ENCODE data around the gene ADARB1. TPM values are rescaled to one million over a fixed set of nuclear protein-coding genes. Genes with fewer than 3 reads are reported as not detected.

ADARB1 gene
- total RNA-seq, 2 experiments from 2014 or later: 27.5 to 28.6 TPM

DNA sequence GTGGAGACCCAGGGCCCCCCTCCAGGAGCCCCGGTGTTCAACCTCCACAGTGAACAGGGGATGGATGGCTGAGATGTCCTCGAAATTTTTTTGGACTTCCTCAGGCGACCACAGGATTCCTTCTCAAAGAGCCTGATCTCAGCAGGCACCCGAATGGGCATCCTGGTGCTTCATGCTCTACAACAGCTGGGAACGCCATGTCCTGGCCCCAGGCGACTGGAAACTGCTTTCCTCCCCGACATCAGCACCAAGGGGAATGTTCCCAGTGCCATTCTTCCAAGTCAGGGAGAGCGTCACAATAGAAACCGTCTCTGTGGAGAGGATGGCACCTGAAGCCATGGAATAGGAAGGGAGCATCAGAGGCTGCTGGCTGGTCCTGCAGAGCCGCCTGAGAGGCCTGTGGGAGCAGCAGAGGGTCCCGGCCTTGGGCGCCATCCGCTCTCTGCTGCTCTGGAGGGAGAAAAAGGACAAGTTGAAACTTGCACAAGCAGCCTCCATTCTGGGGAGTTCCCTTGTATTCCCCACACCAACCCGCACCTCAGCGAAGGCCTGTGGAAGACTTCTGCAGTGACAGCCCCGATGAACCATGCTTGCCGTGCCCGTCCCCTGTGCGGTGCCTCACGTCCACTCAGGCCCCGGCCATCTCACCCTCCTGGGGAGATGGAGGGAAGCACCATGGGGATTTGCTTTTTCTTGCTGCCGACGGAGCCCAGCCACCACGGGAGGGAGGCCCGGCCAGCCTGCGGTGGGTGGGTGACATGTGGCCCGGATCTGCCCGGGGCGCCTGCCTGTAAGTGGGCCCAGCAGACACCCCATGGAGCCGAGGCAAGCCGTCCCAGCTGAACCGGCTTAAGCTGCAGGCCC lies 2.3 kb upstream of the ADARB1 start:
- ChIA-PET POLR2A (no interaction called here), CTCF (no interaction called here)
- Histone ChIP-seq H3K27ac (ENCODE audit: low read depth in 1 of 2, low read length in 2 of 2) (no peak overlapping the region), H3K36me3 (ENCODE audit: insufficient read depth, low read length) (no peaks in the 10 kb centered on the region), H3K27me3 (ENCODE audit: control insufficient read depth in 1 of 2, insufficient read depth in 2 of 2, low read length in 2 of 2) (no peaks in the 10 kb centered on the region), H3K4me1 (ENCODE audit: insufficient read depth, low read length) (peaks cover 23% of the 10 kb centered on the region), H3K9me3 (ENCODE audit: control insufficient read depth in 1 of 2, insufficient read depth in 1 of 2, low read length in 2 of 2) (no peaks in the 10 kb centered on the region), H3K4me3 (ENCODE audit: low read length) (no peak overlapping the region)
- intact Hi-C loops (cut with DNase I, micrococcal nuclease): loop anchor here (2.0 to 10.0 kb wide), 4 partner anchors 57 to 473 kb away; partner anchors contain the start of genes POFUT2 (in 1 of the 2), PTTG1IP (in 1 of the 2) and SLC19A1 (in 1 of the 2)
- Mint-ChIP-seq H3K27ac (no peak overlapping the region), H3K27me3 (no peaks in the 10 kb centered on the region), H3K9me3 (no peaks in the 10 kb centered on the region), H3K36me3 (ENCODE audit: low read depth) (peaks cover 10% of the 10 kb centered on the region), H3K4me1 (ENCODE audit: low read depth) (peaks cover 23% of the 10 kb centered on the region), H3K4me3 (peak overlapping the region; percentile 80)
- no peak for TF ChIP-seq CTCF (IDR thresholded peaks at IDR 0.05)
- ATAC-seq (ENCODE audit: poor library complexity): no peak
- no peak for DNase-seq

- H3K4me3 Mint-ChIP-seq: peak overlapping the region; percentile 100
- Histone ChIP-seq H3K27ac (ENCODE audit: low read depth in 1 of 2, low read length in 2 of 2) (no peak overlapping the region), H3K36me3 (ENCODE audit: insufficient read depth, low read length) (no peaks in the 10 kb centered on the region), H3K4me3 (ENCODE audit: low read length) (no peak overlapping the region), H3K9me3 (ENCODE audit: control insufficient read depth in 1 of 2, insufficient read depth in 1 of 2, low read length in 2 of 2) (no peaks in the 10 kb centered on the region), H3K4me1 (ENCODE audit: insufficient read depth, low read length) (peaks cover 30% of the 10 kb centered on the region), H3K27me3 (ENCODE audit: control insufficient read depth in 1 of 2, insufficient read depth in 2 of 2, low read length in 2 of 2) (no peaks in the 10 kb centered on the region)
- POLR2A ChIA-PET: no interaction called here
- peaks cover 28% of the 10 kb centered on the region for H3K4me1 Mint-ChIP-seq (ENCODE audit: low read depth)
- H3K9me3 Mint-ChIP-seq: no peaks in the 10 kb centered on the region
- H3K27me3 Mint-ChIP-seq: no peaks in the 10 kb centered on the region
- peak overlapping the region; percentile 98 for H3K27ac Mint-ChIP-seq
- DNase-seq (no peak), ATAC-seq (ENCODE audit: poor library complexity) (no peak)
- CTCF ChIA-PET: no interaction called here
- intact Hi-C loops (cut with DNase I, micrococcal nuclease): loop anchor here (10.0 kb wide), 3 partner anchors 198 to 472 kb away; partner anchors contain the start of genes POFUT2 (in 1 of the 2), PTTG1IP (in 1 of the 2) and SLC19A1 (in 1 of the 2)
- no peak for TF ChIP-seq CTCF (IDR thresholded peaks at IDR 0.05)
- peaks cover 10% of the 10 kb centered on the region for H3K36me3 Mint-ChIP-seq (ENCODE audit: low read depth)
These were observed 1.6 kb upstream of the ADARB1 start for GRCh38 chr21:45072738-45073300.

DNA sequence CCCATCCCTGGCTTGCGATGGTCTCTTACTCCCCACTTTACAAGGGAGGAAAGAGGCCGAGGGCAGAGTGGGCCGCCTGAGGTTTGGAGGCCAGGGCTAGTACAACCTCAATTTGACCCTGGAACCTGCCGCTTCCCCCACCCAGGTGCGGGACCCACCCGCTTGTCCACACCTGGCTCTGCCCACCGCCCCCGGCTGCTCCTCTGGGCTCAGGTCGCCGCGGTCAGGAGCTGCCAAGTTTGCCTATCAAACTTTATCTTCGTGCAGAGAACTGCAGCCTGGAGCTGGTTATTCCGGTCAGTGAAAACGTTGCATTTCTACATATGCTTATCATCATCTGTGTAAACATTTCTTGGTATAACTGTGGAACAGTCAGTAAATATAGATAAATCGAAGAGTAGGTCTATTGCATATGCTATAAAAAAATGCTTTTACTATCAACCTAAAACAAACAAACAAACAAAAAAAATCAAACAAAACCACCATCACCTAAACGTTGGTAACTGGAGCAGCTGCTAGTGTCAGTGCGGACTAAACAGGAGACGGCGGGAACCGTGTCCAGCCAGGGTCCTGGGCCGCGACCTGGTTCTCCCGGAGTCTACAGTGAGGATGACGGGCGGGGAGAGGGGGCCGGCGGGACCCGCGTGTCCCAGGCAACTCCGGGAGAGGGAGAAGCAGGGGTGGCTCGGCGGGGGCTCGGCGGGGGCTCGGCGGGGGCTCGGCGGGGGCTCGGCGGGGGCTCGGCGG lies 906 bp upstream of the ADARB1 start:
- H3K36me3 ChIP-seq (ENCODE audit: insufficient read depth, low read length): no peaks in the 10 kb centered on the region
- H3K27me3 Mint-ChIP-seq: no peaks in the 10 kb centered on the region
- H3K9me3 Mint-ChIP-seq: no peaks in the 10 kb centered on the region
- peaks cover 37% of the 10 kb centered on the region for H3K4me1 ChIP-seq (ENCODE audit: insufficient read depth, low read length)
- peak overlapping the region; percentile 100 for H3K4me3 Mint-ChIP-seq
- H3K36me3 Mint-ChIP-seq (ENCODE audit: low read depth): peaks cover 10% of the 10 kb centered on the region
- peak overlapping the region; percentile 98 for H3K27ac Mint-ChIP-seq
- intact Hi-C loops (cut with DNase I, micrococcal nuclease): loop anchor here (2.0 to 10.0 kb wide), 4 partner anchors 199 to 471 kb away; partner anchors contain the start of genes POFUT2 (in 1 of the 2), PTTG1IP (in 1 of the 2) and SLC19A1 (in 1 of the 2)
- no peak for TF ChIP-seq CTCF (IDR thresholded peaks at IDR 0.05)
- peak overlapping the region; percentile 60 for H3K4me3 ChIP-seq (ENCODE audit: low read length)
- peak in 2 of 14 experiments; percentile 28 to 30 for DNase-seq
- H3K27me3 ChIP-seq (ENCODE audit: control insufficient read depth in 1 of 2, insufficient read depth in 2 of 2, low read length in 2 of 2): no peaks in the 10 kb centered on the region
- CTCF ChIA-PET: interaction anchor here (1.0 to 1.3 kb wide), 3 partner anchors 29 to 65 kb away, joined by 3 to 8 read pairs (median 3); no protein-coding TSS in a partner anchor
- H3K4me1 Mint-ChIP-seq (ENCODE audit: low read depth): peaks cover 35% of the 10 kb centered on the region
- H3K27ac ChIP-seq (ENCODE audit: low read depth in 1 of 2, low read length in 2 of 2): no peak overlapping the region
- no peak for ATAC-seq (ENCODE audit: poor library complexity)
- POLR2A ChIA-PET: interaction anchor here (1.0 to 1.6 kb wide), 5 partner anchors 41 to 134 kb away, joined by 3 to 5 read pairs (median 4); partner anchors contain the start of gene SLX9
- no peaks in the 10 kb centered on the region for H3K9me3 ChIP-seq (ENCODE audit: control insufficient read depth in 1 of 2, insufficient read depth in 1 of 2, low read length in 2 of 2)

Data from CD4-positive, alpha-beta T cell (primary cell).